HG02943 (cell line): Measurements from ENCODE around the gene EML2.
"Not testable (repeated sequence)": the region's sequence is repeated elsewhere in the genome, so short reads cannot be mapped to it uniquely, and the experiment has no call there.

Experiments used
- ATAC-seq: cut with Tn5 transposase; IDR thresholded peaks from one replicate; pipeline ENCODE4 v1.9.1; 2021; ENCODE audit warnings: mild to moderate bottlenecking, low read depth, moderate library complexity; ENCODE audit not compliant: unreplicated experiment

The EML2 gene

GRCh38 chr19:45621976-45622503, 17.2 kb downstream of the EML2 start:
- no peak for ATAC-seq

- no peak for ATAC-seq
These were observed 17.8 kb downstream of the EML2 start for GRCh38 chr19:45621389-45621788.

- no peak for ATAC-seq
These were observed 22.5 kb downstream of the EML2 start for GRCh38 chr19:45616704-45617017.

- no peak for ATAC-seq
These were observed 23.1 kb downstream of the EML2 start for GRCh38 chr19:45615795-45616703.

GRCh38 chr19:45615056-45615455, 24.1 kb downstream of the EML2 start:
- ATAC-seq = not testable (repeated sequence)

- no peak for ATAC-seq
These were observed 25.1 kb downstream of the EML2 start for GRCh38 chr19:45613926-45614725.

- ATAC-seq = no peak
These were observed 30.2 kb downstream of the EML2 start for GRCh38 chr19:45608948-45609347.

- no peak for ATAC-seq
These were observed 31.8 kb downstream of the EML2 start for GRCh38 chr19:45607071-45608029.

GRCh38 chr19:45601524-45602374, 37.4 kb downstream of the EML2 start, which contains the start of gene GPR4:
Gene GPR4, minus strand, starts transcription at chr19:45602212. Its CDS starts 10,346 bp downstream, at chr19:45591866.
- ATAC-seq = no peak

GRCh38 chr19:45601115-45601514, 38.1 kb downstream of the EML2 start:
- no peak for ATAC-seq

- ATAC-seq = no peak
These were observed 38.8 kb downstream of the EML2 start for GRCh38 chr19:45600340-45600885.

- ATAC-seq = no peak
These were observed 39.9 kb downstream of the EML2 start for GRCh38 chr19:45599286-45599685.

- ATAC-seq = no peak
These were observed 40.8 kb downstream of the EML2 start for GRCh38 chr19:45598267-45599001.

GRCh38 chr19:45597425-45598111, 41.6 kb downstream of the EML2 start:
- no peak for ATAC-seq

- ATAC-seq = no peak
These were observed 43.4 kb downstream of the EML2 start for GRCh38 chr19:45595814-45596213.

GRCh38 chr19:45593520-45593919, 45.7 kb downstream of the EML2 start:
- no peak for ATAC-seq

GRCh38 chr19:45592366-45592765, 46.8 kb downstream of the EML2 start:
- no peak for ATAC-seq

- ATAC-seq = no peak
These were observed 47.6 kb downstream of the EML2 start for GRCh38 chr19:45591638-45592005.
